ENCODE results near the gene MINDY4.

Gene MINDY4

GRCh38 chr7:30896783-30897637 is 125.8 kb downstream of the MINDY4 start:
- in situ Hi-C loops (cut with MboI; ENCODE audit: low sequenced_read_pairs): no loop called here

- in situ Hi-C loops (cut with MboI; ENCODE audit: low sequenced_read_pairs): no loop called here
These were observed 126.6 kb downstream of the MINDY4 start for GRCh38 chr7:30897770-30898169.

GRCh38 chr7:30898411-30898810 is 127.2 kb downstream of the MINDY4 start:
- in situ Hi-C loops (cut with MboI; ENCODE audit: low sequenced_read_pairs): no loop called here

GRCh38 chr7:30899066-30899465 is 127.8 kb downstream of the MINDY4 start:
- in situ Hi-C loops (cut with MboI; ENCODE audit: low sequenced_read_pairs): no loop called here

GRCh38 chr7:30899630-30900029 is 128.4 kb downstream of the MINDY4 start:
- in situ Hi-C loops (cut with MboI; ENCODE audit: low sequenced_read_pairs): no loop called here

- in situ Hi-C loops (cut with MboI; ENCODE audit: low sequenced_read_pairs): no loop called here
These were observed 128.8 kb downstream of the MINDY4 start for GRCh38 chr7:30900053-30900452.

GRCh38 chr7:30900803-30901362 is 129.7 kb downstream of the MINDY4 start:
- in situ Hi-C loops (cut with MboI; ENCODE audit: low sequenced_read_pairs): no loop called here

- in situ Hi-C loops (cut with MboI; ENCODE audit: low sequenced_read_pairs): no loop called here
These were observed 130.6 kb downstream of the MINDY4 start for GRCh38 chr7:30901856-30902255.

GRCh38 chr7:30902466-30902865 is 131.2 kb downstream of the MINDY4 start:
- in situ Hi-C loops (cut with MboI; ENCODE audit: low sequenced_read_pairs): no loop called here

- in situ Hi-C loops (cut with MboI; ENCODE audit: low sequenced_read_pairs): no loop called here
These were observed 131.9 kb downstream of the MINDY4 start for GRCh38 chr7:30903146-30903545.

GRCh38 chr7:30904561-30904960 is 133.3 kb downstream of the MINDY4 start:
- in situ Hi-C loops (cut with MboI; ENCODE audit: low sequenced_read_pairs): no loop called here

- in situ Hi-C loops (cut with MboI; ENCODE audit: low sequenced_read_pairs): no loop called here
These were observed 134.1 kb downstream of the MINDY4 start for GRCh38 chr7:30905078-30906012.

- in situ Hi-C loops (cut with MboI; ENCODE audit: low sequenced_read_pairs): no loop called here
These were observed 134.8 kb downstream of the MINDY4 start for GRCh38 chr7:30906014-30906413.

- in situ Hi-C loops (cut with MboI; ENCODE audit: low sequenced_read_pairs): no loop called here
These were observed 135.5 kb downstream of the MINDY4 start for GRCh38 chr7:30906515-30907240.

GRCh38 chr7:30907527-30908267 is 136.5 kb downstream of the MINDY4 start:
- in situ Hi-C loops (cut with MboI; ENCODE audit: low sequenced_read_pairs): no loop called here

GRCh38 chr7:30908681-30909080 is 137.5 kb downstream of the MINDY4 start:
- in situ Hi-C loops (cut with MboI; ENCODE audit: low sequenced_read_pairs): no loop called here

- in situ Hi-C loops (cut with MboI; ENCODE audit: low sequenced_read_pairs): no loop called here
These were observed 138.2 kb downstream of the MINDY4 start for GRCh38 chr7:30909431-30909830.

- in situ Hi-C loops (cut with MboI; ENCODE audit: low sequenced_read_pairs): no loop called here
These were observed 139.3 kb downstream of the MINDY4 start for GRCh38 chr7:30910411-30911073.

GRCh38 chr7:30911133-30911532 is 139.9 kb downstream of the MINDY4 start:
- in situ Hi-C loops (cut with MboI; ENCODE audit: low sequenced_read_pairs): no loop called here

GRCh38 chr7:30911561-30911969 is 140.3 kb downstream of the MINDY4 start, which contains the start of gene AQP1:
TSS of gene AQP1 (plus strand) at chr7:30911853. CDS start at chr7:30911910, 57 bp downstream.
- in situ Hi-C loops (cut with MboI; ENCODE audit: low sequenced_read_pairs): no loop called here
